T47D (cell line): Measurements from ENCODE around the gene LIMK1.
"Not testable (repeated sequence)": the region's sequence is repeated elsewhere in the genome, so short reads cannot be mapped to it uniquely, and the experiment has no call there.

ENCODE experiments used
- DNase-seq, 2 experiments: peaks; one replicate each; pipeline versions ENCODE4 v3.0.0 to v3.0.0-alpha.2; 2011 to 2012; ENCODE audit warnings: low read depth in 1 of 2, low spot score in 1 of 2
- JUND ChIP-seq: IDR thresholded peaks from 2 replicates; pipeline ENCODE4 v1.6.1; 2012; ENCODE audit warnings: low read depth
- in situ Hi-C: cut with HindIII; loops from 2 replicates; pipeline ENCODE4 v1.10.0; 2016; ENCODE audit warnings: low sequenced_read_pairs, low pct_unique_long_range_greater_than_20kb

Gene LIMK1

GRCh38 chr7:74083117-74083876, at the start of gene LIMK1:
LIMK1 (plus strand) TSS chr7:74083804; CDS start chr7:74083991, 187 bp downstream.
- TF ChIP-seq JUND, result no peak
- in situ Hi-C loops, result no loop called here
- DNase-seq, result peak; percentile 84 to 96

- TF ChIP-seq JUND, result no peak
- in situ Hi-C loops, result no loop called here
- DNase-seq, result no peak
Measured at GRCh38 chr7:74037609-74038008, 46.0 kb upstream of the LIMK1 start.

GRCh38 chr7:74038194-74038961, 45.2 kb upstream of the LIMK1 start:
- in situ Hi-C loops, result no loop called here
- no peak for DNase-seq

GRCh38 chr7:74039337-74039736, 44.3 kb upstream of the LIMK1 start:
- DNase-seq, result no peak
- in situ Hi-C loops, result no loop called here
- no peak for TF ChIP-seq JUND

More at GRCh38 chr7:74038194-74038961, 45.2 kb upstream of the LIMK1 start:
- no peak for TF ChIP-seq JUND

GRCh38 chr7:74040101-74040790, 43.4 kb upstream of the LIMK1 start:
- no peak for DNase-seq
- in situ Hi-C loops, result no loop called here

GRCh38 chr7:74040791-74041520, 42.6 kb upstream of the LIMK1 start:
- in situ Hi-C loops, result no loop called here
- no peak for TF ChIP-seq JUND
- no peak for DNase-seq

More at GRCh38 chr7:74040101-74040790, 43.4 kb upstream of the LIMK1 start:
- no peak for TF ChIP-seq JUND

- no peak for DNase-seq
- in situ Hi-C loops, result no loop called here
- no peak for TF ChIP-seq JUND
Measured at GRCh38 chr7:74042746-74043522, 40.7 kb upstream of the LIMK1 start.

GRCh38 chr7:74043523-74043951, 40.1 kb upstream of the LIMK1 start:
- TF ChIP-seq JUND, result no peak
- DNase-seq, result no peak
- in situ Hi-C loops, result no loop called here

GRCh38 chr7:74044366-74045350, 38.9 kb upstream of the LIMK1 start:
- no peak for TF ChIP-seq JUND
- DNase-seq, result no peak
- in situ Hi-C loops, result no loop called here

GRCh38 chr7:74046581-74046980, 37.0 kb upstream of the LIMK1 start:
- DNase-seq, in situ Hi-C loops: not testable (repeated sequence)
